Right lobe of liver (tissue), 4 donors: ENCODE measurements around the gene SBF2.
"Not testable (repeated sequence)": the region's sequence is repeated elsewhere in the genome, so short reads cannot be mapped to it uniquely, and the experiment has no call there.

Experiments used
- CTCF ChIP-seq, 4 donors: fragments of 200-600 bp in 3 of 4; fragments of 450-650 bp in 1 of 4; IDR thresholded peaks; one replicate each; pipeline versions ENCODE4 v1.5.1 to v1.8.0; 2016 to 2022; ENCODE audit warnings: antibody characterized with exemption in 4 of 4, mild to moderate bottlenecking in 2 of 4
- POLR2A ChIP-seq: fragments of 450-650 bp; IDR thresholded peaks from one replicate; pipeline ENCODE4 v1.6.1; 2017; ENCODE audit warnings: antibody characterized with exemption, mild to moderate bottlenecking
- donor health status: DM: no; HTN: no; CAD: no.
- donor health status: DM: no; HTN: no; CAD: no.
- donor health status: DM: no; HTN: yes; CAD: no.

DNA sequence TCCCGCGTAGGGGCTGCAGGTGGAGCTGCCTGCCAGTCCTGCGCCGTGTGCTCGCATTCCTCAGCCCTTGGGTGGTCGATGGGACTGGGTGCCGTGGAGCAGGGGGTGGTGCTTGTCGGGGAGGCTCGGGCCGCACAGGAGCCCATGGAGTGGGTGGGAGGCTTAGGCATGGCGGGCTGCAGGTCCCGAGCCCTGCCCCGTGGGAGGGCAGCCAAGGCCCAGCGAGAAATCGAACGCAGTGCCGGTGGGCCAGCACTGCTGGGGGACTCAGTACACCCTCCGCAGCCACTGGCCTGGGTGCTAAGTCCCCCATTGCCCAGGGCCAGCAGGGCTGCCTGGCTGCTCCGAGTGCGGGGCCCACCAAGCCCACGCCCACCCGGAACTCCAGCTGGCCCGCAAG is 160.8 kb downstream of the SBF2 start:
- TF ChIP-seq CTCF (IDR thresholded peaks at IDR 0.05); POLR2A: not testable (repeated sequence)
